SK-N-SH (cell line): ENCODE measurements around the gene GALNTL6.

ENCODE experiments used
- EZH2phosphoT487 ChIP-seq: fragments of 200-600 bp; sonication (generic); IDR thresholded peaks from 2 replicates; pipeline ENCODE4 v1.6.1; 2017; ENCODE audit warnings: low read depth, mixed run types, mild to moderate bottlenecking, antibody characterized with exemption, moderate library complexity, borderline replicate concordance
- RAD21 ChIP-seq: IDR thresholded peaks from 2 replicates; pipeline ENCODE4 v1.6.1; 2012; ENCODE audit warnings: mild to moderate bottlenecking, low read length
- TEAD4 ChIP-seq: IDR thresholded peaks from 2 replicates; pipeline ENCODE4 v1.4.0; 2012; ENCODE audit warnings: mild to moderate bottlenecking, borderline replicate concordance; ENCODE audit not compliant: insufficient read depth
- TF ChIP-seq, protein P1 (sequence below): fragments of 200-600 bp; sonication (generic); IDR thresholded peaks from 2 replicates; pipeline ENCODE4 v1.6.1; 2017; ENCODE audit warnings: antibody characterized with exemption, mild to moderate bottlenecking, moderate library complexity

DNA sequence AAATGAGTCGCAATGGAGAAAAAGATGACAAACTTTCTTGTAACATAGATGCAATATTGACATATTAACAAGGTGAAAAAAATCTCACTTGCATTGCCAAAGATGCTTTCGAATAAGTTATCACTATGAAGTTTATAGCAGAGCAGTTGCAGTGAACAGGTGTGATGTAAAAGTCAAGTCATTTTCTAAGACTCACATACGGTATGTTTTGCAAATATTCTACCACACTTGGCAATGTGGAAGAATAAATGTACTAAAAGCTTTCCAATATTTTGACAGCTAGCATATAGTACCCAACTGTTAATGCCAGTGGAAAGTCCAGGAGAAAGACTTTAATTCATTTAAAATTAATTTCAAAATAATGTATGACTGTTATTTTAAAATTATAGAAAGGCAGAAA is 76.5 kb downstream of the GALNTL6 start:
- TF ChIP-seq RAD21, result no peak
- no peak for TF ChIP-seq EZH2phosphoT487
- no peak for TF ChIP-seq TEAD4
- TF ChIP-seq, protein P1, sequence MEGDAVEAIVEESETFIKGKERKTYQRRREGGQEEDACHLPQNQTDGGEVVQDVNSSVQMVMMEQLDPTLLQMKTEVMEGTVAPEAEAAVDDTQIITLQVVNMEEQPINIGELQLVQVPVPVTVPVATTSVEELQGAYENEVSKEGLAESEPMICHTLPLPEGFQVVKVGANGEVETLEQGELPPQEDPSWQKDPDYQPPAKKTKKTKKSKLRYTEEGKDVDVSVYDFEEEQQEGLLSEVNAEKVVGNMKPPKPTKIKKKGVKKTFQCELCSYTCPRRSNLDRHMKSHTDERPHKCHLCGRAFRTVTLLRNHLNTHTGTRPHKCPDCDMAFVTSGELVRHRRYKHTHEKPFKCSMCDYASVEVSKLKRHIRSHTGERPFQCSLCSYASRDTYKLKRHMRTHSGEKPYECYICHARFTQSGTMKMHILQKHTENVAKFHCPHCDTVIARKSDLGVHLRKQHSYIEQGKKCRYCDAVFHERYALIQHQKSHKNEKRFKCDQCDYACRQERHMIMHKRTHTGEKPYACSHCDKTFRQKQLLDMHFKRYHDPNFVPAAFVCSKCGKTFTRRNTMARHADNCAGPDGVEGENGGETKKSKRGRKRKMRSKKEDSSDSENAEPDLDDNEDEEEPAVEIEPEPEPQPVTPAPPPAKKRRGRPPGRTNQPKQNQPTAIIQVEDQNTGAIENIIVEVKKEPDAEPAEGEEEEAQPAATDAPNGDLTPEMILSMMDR, result no peak
